ENCODE measurements around the gene CENPV.
"Not testable (repeated sequence)": the region's sequence is repeated elsewhere in the genome, so short reads cannot be mapped to it uniquely, and the experiment has no call there.

The CENPV gene

GRCh38 chr17:16301963-16302855 lies 51.1 kb downstream of the CENPV start:
- TF ChIP-seq CTCF (IDR thresholded peaks at IDR 0.05; ENCODE audit: poor library complexity, severe bottlenecking) = no peak
- Histone ChIP-seq H3K4me3 (ENCODE audit: severe bottlenecking) (no peak overlapping the region), H3K27ac (ENCODE audit: poor library complexity, severe bottlenecking) (no peak overlapping the region), H3K9me3 (ENCODE audit: severe bottlenecking) (no peaks in the 10 kb centered on the region), H3K27me3 (ENCODE audit: insufficient read depth, poor library complexity, severe bottlenecking) (no peaks in the 10 kb centered on the region), H3K4me1 (ENCODE audit: insufficient read depth, poor library complexity, severe bottlenecking) (no peaks in the 10 kb centered on the region), H3K36me3 (ENCODE audit: low read depth) (no peaks in the 10 kb centered on the region; the same call in 1 of the 2 replicates)
- no peak for ATAC-seq (ENCODE audit: low read depth)
- DNase-seq (ENCODE audit: low spot score) = no peak

GRCh38 chr17:16300554-16300953 lies 52.7 kb downstream of the CENPV start:
- Histone ChIP-seq H3K4me1 (ENCODE audit: insufficient read depth, poor library complexity, severe bottlenecking) (peaks cover 5% of the 10 kb centered on the region), H3K27me3 (ENCODE audit: insufficient read depth, poor library complexity, severe bottlenecking) (no peaks in the 10 kb centered on the region), H3K9me3 (ENCODE audit: severe bottlenecking) (no peaks in the 10 kb centered on the region), H3K27ac (ENCODE audit: poor library complexity, severe bottlenecking) (no peak overlapping the region), H3K4me3 (ENCODE audit: severe bottlenecking) (no peak overlapping the region), H3K36me3 (ENCODE audit: low read depth) (no peaks in the 10 kb centered on the region; the same call in 1 of the 2 replicates)
- TF ChIP-seq CTCF (IDR thresholded peaks at IDR 0.05; ENCODE audit: poor library complexity, severe bottlenecking) = no peak
- ATAC-seq (ENCODE audit: low read depth) (no peak), DNase-seq (ENCODE audit: low spot score) (no peak)

GRCh38 chr17:16298140-16298662 lies 55.1 kb downstream of the CENPV start:
- no peaks in the 10 kb centered on the region for H3K9me3 ChIP-seq (ENCODE audit: severe bottlenecking)
- no peak for ATAC-seq (ENCODE audit: low read depth)
- H3K4me1 ChIP-seq (ENCODE audit: insufficient read depth, poor library complexity, severe bottlenecking) = peaks cover 5% of the 10 kb centered on the region
- no peaks in the 10 kb centered on the region; the same call in 1 of the 2 replicates for H3K36me3 ChIP-seq (ENCODE audit: low read depth)
- H3K27me3 ChIP-seq (ENCODE audit: insufficient read depth, poor library complexity, severe bottlenecking) = no peaks in the 10 kb centered on the region
- H3K27ac ChIP-seq (ENCODE audit: poor library complexity, severe bottlenecking) = no peak overlapping the region
- TF ChIP-seq CTCF (IDR thresholded peaks at IDR 0.05; ENCODE audit: poor library complexity, severe bottlenecking) = no peak
- no peak overlapping the region for H3K4me3 ChIP-seq (ENCODE audit: severe bottlenecking)
- DNase-seq (ENCODE audit: low spot score) = no peak

GRCh38 chr17:16297367-16298139 lies 55.7 kb downstream of the CENPV start:
- no peak overlapping the region for H3K4me3 ChIP-seq (ENCODE audit: severe bottlenecking)
- TF ChIP-seq CTCF (IDR thresholded peaks at IDR 0.05; ENCODE audit: poor library complexity, severe bottlenecking) = no peak
- ATAC-seq (ENCODE audit: low read depth) (no peak), DNase-seq (ENCODE audit: low spot score) (no peak)
- peaks cover 5% of the 10 kb centered on the region for H3K4me1 ChIP-seq (ENCODE audit: insufficient read depth, poor library complexity, severe bottlenecking)
- H3K27ac ChIP-seq (ENCODE audit: poor library complexity, severe bottlenecking) = no peak overlapping the region
- H3K9me3 ChIP-seq (ENCODE audit: severe bottlenecking) = no peaks in the 10 kb centered on the region
- no peaks in the 10 kb centered on the region for H3K27me3 ChIP-seq (ENCODE audit: insufficient read depth, poor library complexity, severe bottlenecking)
- no peaks in the 10 kb centered on the region; the same call in 1 of the 2 replicates for H3K36me3 ChIP-seq (ENCODE audit: low read depth)

GRCh38 chr17:16296072-16296471 lies 57.2 kb downstream of the CENPV start:
- ATAC-seq (ENCODE audit: low read depth) = peak; percentile 54; the same call in 1 of the 3 replicates
- not testable (repeated sequence) for H3K27ac ChIP-seq (ENCODE audit: poor library complexity, severe bottlenecking); H3K36me3 ChIP-seq (ENCODE audit: low read depth); H3K4me1 ChIP-seq (ENCODE audit: insufficient read depth, poor library complexity, severe bottlenecking); H3K4me3 ChIP-seq (ENCODE audit: severe bottlenecking); H3K27me3 ChIP-seq (ENCODE audit: insufficient read depth, poor library complexity, severe bottlenecking); H3K9me3 ChIP-seq (ENCODE audit: severe bottlenecking); DNase-seq (ENCODE audit: low spot score)

Measured in RWPE2 (cell line).